ENCODE data around the gene SH3BP5.

The SH3BP5 gene

GRCh38 chr3:15326037-15326436 is 6.3 kb downstream of the SH3BP5 start:
- H2AFZ ChIP-seq (ENCODE audit: low read length, unreplicated experiment): no peak overlapping the region
- H3K4me1 ChIP-seq (ENCODE audit: control insufficient read depth, insufficient read depth, low read length, unreplicated experiment): peaks cover 51% of the 10 kb centered on the region
- no peak overlapping the region for H3K4me3 ChIP-seq (ENCODE audit: low read depth, low read length)
- no peak overlapping the region for H3K27ac ChIP-seq (ENCODE audit: low read depth, low read length)
- H3K36me3 ChIP-seq (ENCODE audit: insufficient read depth, low read length): peaks cover 8% of the 10 kb centered on the region; the same call in 1 of the 2 replicates
- H3K27me3 ChIP-seq (ENCODE audit: insufficient read depth, low read length): no peaks in the 10 kb centered on the region
- H3K79me2 ChIP-seq (ENCODE audit: control insufficient read depth, insufficient read depth, low read length, unreplicated experiment): peaks cover 13% of the 10 kb centered on the region

- no peak overlapping the region for H2AFZ ChIP-seq (ENCODE audit: low read length, unreplicated experiment)
- H3K79me2 ChIP-seq (ENCODE audit: control insufficient read depth, insufficient read depth, low read length, unreplicated experiment): peaks cover 6% of the 10 kb centered on the region
- H3K4me3 ChIP-seq (ENCODE audit: low read depth, low read length): peak overlapping the region; percentile 19; the same call in 1 of the 2 replicates
- H3K4me1 ChIP-seq (ENCODE audit: control insufficient read depth, insufficient read depth, low read length, unreplicated experiment): peaks cover 50% of the 10 kb centered on the region
- H3K36me3 ChIP-seq (ENCODE audit: insufficient read depth, low read length): peaks cover 8% of the 10 kb centered on the region; the same call in 1 of the 2 replicates
- H3K27me3 ChIP-seq (ENCODE audit: insufficient read depth, low read length): no peaks in the 10 kb centered on the region
- peak overlapping the region; percentile 60 for H3K27ac ChIP-seq (ENCODE audit: low read depth, low read length)
Observed at GRCh38 chr3:15325228-15325627, 7.2 kb downstream of the SH3BP5 start.

- peaks cover 6% of the 10 kb centered on the region; the same call in 1 of the 2 replicates for H3K36me3 ChIP-seq (ENCODE audit: insufficient read depth, low read length)
- peak overlapping the region; percentile 60 for H3K27ac ChIP-seq (ENCODE audit: low read depth, low read length)
- H3K4me1 ChIP-seq (ENCODE audit: control insufficient read depth, insufficient read depth, low read length, unreplicated experiment): peaks cover 50% of the 10 kb centered on the region
- H2AFZ ChIP-seq (ENCODE audit: low read length, unreplicated experiment): no peak overlapping the region
- H3K27me3 ChIP-seq (ENCODE audit: insufficient read depth, low read length): no peaks in the 10 kb centered on the region
- peaks cover 3% of the 10 kb centered on the region for H3K79me2 ChIP-seq (ENCODE audit: control insufficient read depth, insufficient read depth, low read length, unreplicated experiment)
- no peak overlapping the region for H3K4me3 ChIP-seq (ENCODE audit: low read depth, low read length)
Observed at GRCh38 chr3:15324379-15324808, 8.0 kb downstream of the SH3BP5 start.

GRCh38 chr3:15323063-15323462 is 9.3 kb downstream of the SH3BP5 start:
- no peaks in the 10 kb centered on the region for H3K27me3 ChIP-seq (ENCODE audit: insufficient read depth, low read length)
- H3K79me2 ChIP-seq (ENCODE audit: control insufficient read depth, insufficient read depth, low read length, unreplicated experiment): peaks cover 14% of the 10 kb centered on the region
- H2AFZ ChIP-seq (ENCODE audit: low read length, unreplicated experiment): no peak overlapping the region
- no peaks in the 10 kb centered on the region for H3K36me3 ChIP-seq (ENCODE audit: insufficient read depth, low read length)
- H3K4me3 ChIP-seq (ENCODE audit: low read depth, low read length): no peak overlapping the region
- H3K27ac ChIP-seq (ENCODE audit: low read depth, low read length): no peak overlapping the region
- peaks cover 57% of the 10 kb centered on the region for H3K4me1 ChIP-seq (ENCODE audit: control insufficient read depth, insufficient read depth, low read length, unreplicated experiment)

- H3K4me1 ChIP-seq (ENCODE audit: control insufficient read depth, insufficient read depth, low read length, unreplicated experiment): peaks cover 69% of the 10 kb centered on the region
- H3K4me3 ChIP-seq (ENCODE audit: low read depth, low read length): no peak overlapping the region
- no peak overlapping the region for H3K27ac ChIP-seq (ENCODE audit: low read depth, low read length)
- H3K36me3 ChIP-seq (ENCODE audit: insufficient read depth, low read length): no peaks in the 10 kb centered on the region
- no peak overlapping the region for H2AFZ ChIP-seq (ENCODE audit: low read length, unreplicated experiment)
- no peaks in the 10 kb centered on the region for H3K27me3 ChIP-seq (ENCODE audit: insufficient read depth, low read length)
- H3K79me2 ChIP-seq (ENCODE audit: control insufficient read depth, insufficient read depth, low read length, unreplicated experiment): peaks cover 23% of the 10 kb centered on the region
Observed at GRCh38 chr3:15321349-15321748, 11.0 kb downstream of the SH3BP5 start.

GRCh38 chr3:15319575-15319974 is 12.8 kb downstream of the SH3BP5 start:
- Histone ChIP-seq H2AFZ (ENCODE audit: low read length, unreplicated experiment) (peak overlapping the region; percentile 79), H3K79me2 (ENCODE audit: control insufficient read depth, insufficient read depth, low read length, unreplicated experiment) (peaks cover 35% of the 10 kb centered on the region), H3K27ac (ENCODE audit: low read depth, low read length) (peak overlapping the region; percentile 82), H3K27me3 (ENCODE audit: insufficient read depth, low read length) (no peaks in the 10 kb centered on the region), H3K36me3 (ENCODE audit: insufficient read depth, low read length) (no peaks in the 10 kb centered on the region), H3K4me1 (ENCODE audit: control insufficient read depth, insufficient read depth, low read length, unreplicated experiment) (peaks cover 68% of the 10 kb centered on the region), H3K4me3 (ENCODE audit: low read depth, low read length) (peak overlapping the region; percentile 50)

GRCh38 chr3:15319136-15319535 is 13.2 kb downstream of the SH3BP5 start:
- Histone ChIP-seq H3K27ac (ENCODE audit: low read depth, low read length) (peak overlapping the region; percentile 82), H3K4me1 (ENCODE audit: control insufficient read depth, insufficient read depth, low read length, unreplicated experiment) (peaks cover 65% of the 10 kb centered on the region), H2AFZ (ENCODE audit: low read length, unreplicated experiment) (no peak overlapping the region)

GRCh38 chr3:15318661-15319060 is 13.7 kb downstream of the SH3BP5 start:
- Histone ChIP-seq H3K4me1 (ENCODE audit: control insufficient read depth, insufficient read depth, low read length, unreplicated experiment) (peaks cover 63% of the 10 kb centered on the region), H3K79me2 (ENCODE audit: control insufficient read depth, insufficient read depth, low read length, unreplicated experiment) (peaks cover 38% of the 10 kb centered on the region), H3K36me3 (ENCODE audit: insufficient read depth, low read length) (no peaks in the 10 kb centered on the region), H3K27ac (ENCODE audit: low read depth, low read length) (peak overlapping the region; percentile 82), H3K4me3 (ENCODE audit: low read depth, low read length) (no peak overlapping the region), H2AFZ (ENCODE audit: low read length, unreplicated experiment) (no peak overlapping the region), H3K27me3 (ENCODE audit: insufficient read depth, low read length) (no peaks in the 10 kb centered on the region)

More at GRCh38 chr3:15319136-15319535, 13.2 kb downstream of the SH3BP5 start:
- H3K36me3 ChIP-seq (ENCODE audit: insufficient read depth, low read length): no peaks in the 10 kb centered on the region
- H3K79me2 ChIP-seq (ENCODE audit: control insufficient read depth, insufficient read depth, low read length, unreplicated experiment): peaks cover 38% of the 10 kb centered on the region
- peak overlapping the region; percentile 50; the same call in 1 of the 2 replicates for H3K4me3 ChIP-seq (ENCODE audit: low read depth, low read length)
- no peaks in the 10 kb centered on the region for H3K27me3 ChIP-seq (ENCODE audit: insufficient read depth, low read length)

GRCh38 chr3:15316998-15317435 is 15.4 kb downstream of the SH3BP5 start:
- Histone ChIP-seq H3K27me3 (ENCODE audit: insufficient read depth, low read length) (no peaks in the 10 kb centered on the region), H3K4me1 (ENCODE audit: control insufficient read depth, insufficient read depth, low read length, unreplicated experiment) (peaks cover 63% of the 10 kb centered on the region), H3K36me3 (ENCODE audit: insufficient read depth, low read length) (no peaks in the 10 kb centered on the region), H3K79me2 (ENCODE audit: control insufficient read depth, insufficient read depth, low read length, unreplicated experiment) (peaks cover 38% of the 10 kb centered on the region), H3K27ac (ENCODE audit: low read depth, low read length) (peak overlapping the region; percentile 83), H3K4me3 (ENCODE audit: low read depth, low read length) (peak overlapping the region; percentile 28), H2AFZ (ENCODE audit: low read length, unreplicated experiment) (peak overlapping the region; percentile 29)

GRCh38 chr3:15315003-15315402 is 17.4 kb downstream of the SH3BP5 start:
- Histone ChIP-seq H2AFZ (ENCODE audit: low read length, unreplicated experiment) (no peak overlapping the region), H3K27me3 (ENCODE audit: insufficient read depth, low read length) (no peaks in the 10 kb centered on the region), H3K36me3 (ENCODE audit: insufficient read depth, low read length) (no peaks in the 10 kb centered on the region), H3K4me1 (ENCODE audit: control insufficient read depth, insufficient read depth, low read length, unreplicated experiment) (peaks cover 65% of the 10 kb centered on the region), H3K27ac (ENCODE audit: low read depth, low read length) (peak overlapping the region; percentile 83), H3K79me2 (ENCODE audit: control insufficient read depth, insufficient read depth, low read length, unreplicated experiment) (peaks cover 38% of the 10 kb centered on the region), H3K4me3 (ENCODE audit: low read depth, low read length) (no peak overlapping the region)

- no peaks in the 10 kb centered on the region for H3K36me3 ChIP-seq (ENCODE audit: insufficient read depth, low read length)
- no peaks in the 10 kb centered on the region for H3K27me3 ChIP-seq (ENCODE audit: insufficient read depth, low read length)
- peaks cover 34% of the 10 kb centered on the region for H3K79me2 ChIP-seq (ENCODE audit: control insufficient read depth, insufficient read depth, low read length, unreplicated experiment)
- peaks cover 65% of the 10 kb centered on the region for H3K4me1 ChIP-seq (ENCODE audit: control insufficient read depth, insufficient read depth, low read length, unreplicated experiment)
- no peak overlapping the region for H3K4me3 ChIP-seq (ENCODE audit: low read depth, low read length)
- no peak overlapping the region for H3K27ac ChIP-seq (ENCODE audit: low read depth, low read length)
- no peak overlapping the region for H2AFZ ChIP-seq (ENCODE audit: low read length, unreplicated experiment)
Observed at GRCh38 chr3:15314276-15314675, 18.1 kb downstream of the SH3BP5 start.
